ENCODE data around the gene MFN1. TPM values are rescaled to one million over a fixed set of nuclear protein-coding genes. Genes with fewer than 3 reads are reported as not detected.

MFN1 gene
- polyA plus RNA-seq, 1 experiment, result 63.0 TPM

DNA sequence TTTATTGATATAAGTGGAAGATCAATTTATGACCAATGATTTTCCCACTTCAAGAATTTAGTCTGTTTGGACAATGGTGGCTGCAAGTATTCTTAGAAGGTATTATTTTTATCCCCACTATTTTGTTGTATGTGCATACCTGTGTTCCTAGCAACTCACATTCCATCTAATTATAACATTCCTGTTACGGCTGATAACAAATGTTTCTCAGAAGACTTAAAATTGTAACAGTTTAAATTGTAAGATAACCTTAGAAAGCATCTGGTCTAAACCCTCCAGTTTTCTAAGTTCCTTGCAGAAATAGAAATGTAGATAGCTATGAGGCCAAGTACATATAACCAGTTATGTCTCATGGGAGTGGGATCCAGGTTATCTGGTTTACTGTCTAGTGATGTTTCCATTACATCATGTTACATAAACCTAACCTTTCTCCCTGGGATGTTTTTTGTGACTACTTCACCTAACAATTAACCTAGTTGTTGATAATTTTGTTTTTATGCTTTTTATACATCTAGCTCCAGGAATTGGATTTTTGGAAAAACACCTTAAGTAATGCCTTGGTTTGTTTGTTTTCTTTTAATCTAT lies 11.1 kb upstream of the MFN1 start:
- Histone ChIP-seq H3K9me3 (ENCODE audit: control insufficient read depth, insufficient read depth, low read length) (no peaks in the 10 kb centered on the region), H3K4me3 (ENCODE audit: low read depth, low read length) (no peak overlapping the region), H3K27me3 (ENCODE audit: control insufficient read depth, insufficient read depth, low read length) (no peaks in the 10 kb centered on the region), H3K27ac (ENCODE audit: low read depth, low read length) (no peak overlapping the region)
- TF ChIP-seq, protein P1, sequence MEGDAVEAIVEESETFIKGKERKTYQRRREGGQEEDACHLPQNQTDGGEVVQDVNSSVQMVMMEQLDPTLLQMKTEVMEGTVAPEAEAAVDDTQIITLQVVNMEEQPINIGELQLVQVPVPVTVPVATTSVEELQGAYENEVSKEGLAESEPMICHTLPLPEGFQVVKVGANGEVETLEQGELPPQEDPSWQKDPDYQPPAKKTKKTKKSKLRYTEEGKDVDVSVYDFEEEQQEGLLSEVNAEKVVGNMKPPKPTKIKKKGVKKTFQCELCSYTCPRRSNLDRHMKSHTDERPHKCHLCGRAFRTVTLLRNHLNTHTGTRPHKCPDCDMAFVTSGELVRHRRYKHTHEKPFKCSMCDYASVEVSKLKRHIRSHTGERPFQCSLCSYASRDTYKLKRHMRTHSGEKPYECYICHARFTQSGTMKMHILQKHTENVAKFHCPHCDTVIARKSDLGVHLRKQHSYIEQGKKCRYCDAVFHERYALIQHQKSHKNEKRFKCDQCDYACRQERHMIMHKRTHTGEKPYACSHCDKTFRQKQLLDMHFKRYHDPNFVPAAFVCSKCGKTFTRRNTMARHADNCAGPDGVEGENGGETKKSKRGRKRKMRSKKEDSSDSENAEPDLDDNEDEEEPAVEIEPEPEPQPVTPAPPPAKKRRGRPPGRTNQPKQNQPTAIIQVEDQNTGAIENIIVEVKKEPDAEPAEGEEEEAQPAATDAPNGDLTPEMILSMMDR (IDR thresholded peaks at IDR 0.05; ENCODE audit: low read depth, low read length), result no peak
- DNase-seq (ENCODE audit: low read depth, low spot score), result no peak
- ChIA-PET CTCF (no interaction called here), POLR2A (interaction anchor here (0.9 kb wide), 1 partner anchor 11 kb away, joined by 3 read pairs; the partner anchor contains the start of gene MFN1)

DNA sequence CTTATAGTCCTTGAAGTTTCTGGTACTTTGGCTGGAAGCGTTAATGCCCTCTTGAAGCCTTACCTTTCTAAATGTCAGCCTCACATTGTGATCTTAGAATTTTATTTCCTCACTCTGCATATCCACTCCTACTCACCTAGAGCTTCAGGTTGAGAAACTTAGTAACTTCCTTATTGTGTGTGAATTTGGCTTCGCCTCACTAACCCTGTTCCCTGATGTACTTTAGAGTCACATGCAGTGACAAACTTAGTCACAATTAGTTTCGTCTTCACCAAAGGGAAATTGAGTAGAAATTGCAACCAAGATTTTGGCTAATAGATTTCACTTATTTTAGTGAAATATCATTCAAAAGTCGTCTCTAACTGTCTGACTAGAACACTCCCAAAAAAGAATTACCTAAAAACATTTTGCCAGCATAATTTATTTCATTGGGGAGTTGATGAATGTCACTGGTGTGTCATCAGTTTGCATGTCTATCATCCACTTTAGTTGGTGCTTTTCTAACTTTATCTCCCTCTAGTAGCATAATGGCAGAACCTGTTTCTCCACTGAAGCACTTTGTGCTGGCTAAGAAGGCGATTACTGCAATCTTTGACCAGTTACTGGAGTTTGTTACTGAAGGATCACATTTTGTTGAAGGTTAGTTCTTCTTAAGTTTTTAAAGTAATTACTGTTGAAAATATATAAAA lies 960 bp downstream of the MFN1 start:
- CTCF ChIA-PET, result interaction anchor here (1.0 kb wide), 1 partner anchor 301 kb away, joined by 7 read pairs; no protein-coding TSS in a partner anchor
- TF ChIP-seq, protein P1 (IDR thresholded peaks at IDR 0.05; ENCODE audit: low read depth, low read length), result no peak
- Histone ChIP-seq H3K27me3 (ENCODE audit: control insufficient read depth, insufficient read depth, low read length) (no peaks in the 10 kb centered on the region), H3K9me3 (ENCODE audit: control insufficient read depth, insufficient read depth, low read length) (peaks cover 2% of the 10 kb centered on the region; the same call in 1 of the 2 replicates), H3K4me3 (ENCODE audit: low read depth, low read length) (peak overlapping the region; percentile 83), H3K27ac (ENCODE audit: low read depth, low read length) (no peak overlapping the region)
- DNase-seq (ENCODE audit: low read depth, low spot score), result no peak
- POLR2A ChIA-PET, result no interaction called here

DNA sequence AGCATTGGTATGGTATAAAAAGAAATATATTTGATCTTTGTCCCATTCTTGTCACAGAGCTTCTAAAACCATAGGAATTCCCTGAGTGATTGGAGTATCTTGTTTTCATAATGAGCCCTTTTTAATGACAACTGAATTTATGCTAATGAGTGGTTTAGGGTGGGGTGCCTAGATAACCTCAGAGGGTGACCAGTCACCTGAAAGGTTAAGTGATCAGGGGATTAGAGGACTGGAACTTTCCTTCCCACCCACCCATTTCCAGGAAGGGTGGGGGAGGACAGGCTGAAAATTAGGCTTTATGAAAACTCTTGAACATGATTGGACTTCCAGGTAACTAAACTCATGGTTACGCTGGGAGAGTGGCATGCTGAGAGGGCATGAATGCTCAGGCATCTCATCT lies 8.5 kb downstream of the MFN1 start:
- H3K27ac ChIP-seq (ENCODE audit: low read depth, low read length), result no peak overlapping the region
- H3K9me3 ChIP-seq (ENCODE audit: control insufficient read depth, insufficient read depth, low read length), result no peaks in the 10 kb centered on the region
- no peak overlapping the region for H3K4me3 ChIP-seq (ENCODE audit: low read depth, low read length)
- CTCF ChIA-PET, result no interaction called here
- no peak for DNase-seq (ENCODE audit: low read depth, low spot score)
- no peaks in the 10 kb centered on the region for H3K27me3 ChIP-seq (ENCODE audit: control insufficient read depth, insufficient read depth, low read length)
- POLR2A ChIA-PET, result no interaction called here
- TF ChIP-seq, protein P1 (IDR thresholded peaks at IDR 0.05; ENCODE audit: low read depth, low read length), result no peak

DNA sequence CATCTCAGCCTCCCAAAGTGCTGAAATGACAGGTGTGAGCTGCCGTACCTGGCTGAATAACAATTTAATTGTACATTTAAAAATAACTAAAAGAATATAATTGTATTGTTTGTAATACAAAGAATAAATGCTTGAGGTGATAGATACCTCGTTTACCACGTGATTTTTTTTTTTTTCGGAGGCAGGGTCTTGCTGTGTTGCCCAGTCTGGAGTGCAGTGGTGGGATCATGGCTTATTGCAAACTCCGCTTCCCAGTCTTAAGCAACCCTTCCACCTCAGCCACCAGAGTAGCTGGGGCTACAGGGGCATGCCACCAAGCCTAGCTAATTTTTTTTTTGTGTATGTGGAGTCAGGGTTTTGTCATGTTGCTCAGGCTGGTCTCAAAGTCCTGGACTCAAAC lies 15.8 kb downstream of the MFN1 start:
- ChIA-PET CTCF (interaction anchor here (0.9 kb wide), 1 partner anchor 325 kb away, joined by 3 read pairs; no protein-coding TSS in a partner anchor), POLR2A (no interaction called here)
- Histone ChIP-seq H3K27me3 (ENCODE audit: control insufficient read depth, insufficient read depth, low read length) (no peaks in the 10 kb centered on the region), H3K27ac (ENCODE audit: low read depth, low read length) (no peak overlapping the region), H3K4me3 (ENCODE audit: low read depth, low read length) (no peak overlapping the region), H3K9me3 (ENCODE audit: control insufficient read depth, insufficient read depth, low read length) (no peaks in the 10 kb centered on the region)
- no peak for DNase-seq (ENCODE audit: low read depth, low spot score)
- TF ChIP-seq, protein P1 (IDR thresholded peaks at IDR 0.05; ENCODE audit: low read depth, low read length), result no peak

DNA sequence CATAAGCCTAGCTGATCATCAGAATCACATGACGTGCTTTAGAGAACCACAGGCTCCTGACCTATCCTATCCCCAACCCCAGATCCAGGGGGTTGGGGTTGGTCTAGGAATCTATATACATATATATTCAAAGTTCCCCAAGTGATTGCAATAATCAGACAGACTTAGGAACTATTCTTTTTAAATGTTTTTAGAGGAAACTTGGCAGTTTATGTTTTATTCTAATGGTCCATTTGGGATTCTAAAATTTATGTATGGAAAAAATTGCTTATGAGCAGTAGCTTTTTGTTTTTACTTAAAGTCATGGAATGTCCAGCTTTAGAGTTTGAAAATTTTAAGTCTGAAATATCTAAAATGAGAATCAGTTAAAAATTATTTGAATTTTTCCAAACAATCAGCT lies 22.1 kb downstream of the MFN1 start:
- no peaks in the 10 kb centered on the region for H3K27me3 ChIP-seq (ENCODE audit: control insufficient read depth, insufficient read depth, low read length)
- no peak overlapping the region for H3K4me3 ChIP-seq (ENCODE audit: low read depth, low read length)
- H3K27ac ChIP-seq (ENCODE audit: low read depth, low read length), result no peak overlapping the region
- TF ChIP-seq, protein P1 (IDR thresholded peaks at IDR 0.05; ENCODE audit: low read depth, low read length), result no peak
- ChIA-PET CTCF (interaction anchor here (0.7 kb wide), 1 partner anchor 577 kb away, joined by 3 read pairs; no protein-coding TSS in a partner anchor), POLR2A (interaction anchor here (0.6 kb wide), 1 partner anchor 11 kb away, joined by 3 read pairs; no protein-coding TSS in a partner anchor)
- no peaks in the 10 kb centered on the region for H3K9me3 ChIP-seq (ENCODE audit: control insufficient read depth, insufficient read depth, low read length)
- no peak for DNase-seq (ENCODE audit: low read depth, low spot score)

Data from AG04450 (cell line).